HG03280 (cell line): Measurements from ENCODE around the gene CACNA1G.

Experiments
- ATAC-seq: cut with Tn5 transposase; IDR thresholded peaks from one replicate; pipeline ENCODE4 v1.9.1; 2021; ENCODE audit warnings: mild to moderate bottlenecking, moderate library complexity; ENCODE audit not compliant: unreplicated experiment

Gene CACNA1G

DNA sequence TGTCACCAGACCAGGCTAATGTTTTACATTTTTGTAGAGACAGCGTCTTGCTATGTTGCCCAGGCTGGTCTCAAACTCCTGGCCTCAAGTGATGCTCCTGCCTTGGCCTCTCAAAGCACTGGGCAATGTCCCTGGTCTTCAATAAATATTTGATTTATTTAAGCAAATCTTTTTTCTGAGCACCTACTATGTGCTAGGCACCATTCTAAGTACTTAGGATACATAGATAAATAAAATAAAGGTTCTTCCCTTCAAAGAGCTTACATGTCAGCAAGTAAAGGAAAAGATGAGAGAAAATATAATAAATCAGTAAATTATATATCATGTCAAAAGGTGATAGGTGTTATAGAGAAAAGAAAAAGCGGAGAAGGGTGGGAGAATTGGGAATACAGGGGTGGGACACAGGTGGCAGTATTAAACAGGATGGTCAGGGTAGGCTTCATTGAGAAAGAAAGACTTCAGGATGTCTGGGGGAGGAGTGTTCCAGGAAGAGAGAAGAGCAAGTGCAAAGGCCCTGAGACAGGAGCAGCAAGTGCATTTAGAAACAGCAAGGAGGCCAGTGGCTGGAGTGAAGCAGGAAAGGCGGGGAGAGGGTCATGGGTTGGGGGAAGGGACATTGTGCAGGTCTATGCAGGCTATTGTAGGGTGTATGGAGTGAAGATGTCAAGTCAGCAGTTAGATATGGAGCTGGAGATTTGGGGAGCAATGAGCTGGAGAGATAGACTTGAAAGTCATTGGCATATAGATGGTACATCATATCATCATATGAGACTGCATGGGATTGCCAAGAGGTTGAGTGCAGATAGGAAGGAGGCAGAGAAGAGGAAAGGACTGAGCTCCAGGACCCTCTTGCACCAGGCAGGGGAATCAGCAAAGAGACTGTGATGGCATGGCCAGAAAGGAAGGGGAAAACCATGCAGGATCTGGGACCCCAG, 85.5 kb downstream of the CACNA1G start:
- no peak for ATAC-seq

DNA sequence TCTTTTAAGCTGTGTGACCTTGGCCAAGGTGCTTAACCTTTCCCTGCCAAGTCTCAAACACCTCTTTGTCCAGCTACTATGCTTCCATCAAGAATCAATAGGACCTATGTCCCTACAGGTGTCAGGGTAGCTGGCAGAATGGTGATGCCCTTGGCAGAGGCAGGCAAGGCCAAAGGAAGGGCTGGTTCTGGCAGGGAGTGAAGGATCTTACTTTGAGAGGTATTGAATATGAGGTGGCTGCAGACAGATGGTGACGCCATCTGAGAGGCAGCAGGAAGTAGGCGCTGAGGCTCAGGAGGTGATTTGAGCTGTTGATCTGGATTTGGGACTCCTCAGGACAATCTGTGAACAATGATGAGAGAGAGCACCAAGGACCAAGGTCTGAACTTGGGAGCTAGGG, 86.7 kb downstream of the CACNA1G start:
- ATAC-seq, result no peak

DNA sequence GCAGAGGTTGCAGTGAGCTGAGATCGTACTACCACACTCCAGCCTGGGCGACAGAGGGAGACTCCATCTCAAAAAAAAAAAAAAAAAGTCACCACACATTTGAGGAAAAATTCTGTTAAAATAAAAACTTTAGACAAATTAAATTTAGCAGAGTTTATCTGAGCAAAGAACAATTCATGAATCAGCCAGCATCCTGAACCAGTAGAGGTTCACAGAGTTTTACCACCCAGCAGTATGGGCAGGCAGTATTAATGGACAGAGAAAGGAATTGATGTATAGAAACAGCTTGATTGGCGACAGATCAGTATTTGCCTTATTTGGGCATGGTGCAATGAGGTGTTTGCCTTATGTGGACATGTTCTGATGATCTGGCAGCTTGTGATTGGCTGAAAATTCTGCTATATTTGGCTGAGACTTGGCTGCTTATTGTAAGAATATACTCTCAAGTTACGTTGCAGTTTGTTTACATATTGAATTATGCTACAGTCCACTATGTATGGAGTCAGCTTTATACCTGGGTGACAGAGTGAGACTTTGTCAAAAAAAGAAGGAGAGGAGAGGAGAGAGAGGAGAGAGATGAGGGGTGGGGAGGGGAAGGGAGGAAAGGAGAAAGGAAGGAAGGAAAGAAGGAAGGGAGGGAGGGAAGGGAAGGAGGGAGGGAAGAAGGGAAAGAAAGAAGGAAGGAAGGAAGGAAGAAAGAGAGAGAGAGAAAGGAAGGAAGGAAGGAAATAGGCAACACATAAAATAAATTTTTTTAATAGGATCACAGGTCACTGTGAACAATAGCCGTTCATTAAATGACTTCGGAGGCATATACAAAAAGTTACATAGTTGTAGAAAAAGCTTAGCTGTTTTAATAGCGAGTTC, 88.8 kb downstream of the CACNA1G start:
- ATAC-seq, result no peak

DNA sequence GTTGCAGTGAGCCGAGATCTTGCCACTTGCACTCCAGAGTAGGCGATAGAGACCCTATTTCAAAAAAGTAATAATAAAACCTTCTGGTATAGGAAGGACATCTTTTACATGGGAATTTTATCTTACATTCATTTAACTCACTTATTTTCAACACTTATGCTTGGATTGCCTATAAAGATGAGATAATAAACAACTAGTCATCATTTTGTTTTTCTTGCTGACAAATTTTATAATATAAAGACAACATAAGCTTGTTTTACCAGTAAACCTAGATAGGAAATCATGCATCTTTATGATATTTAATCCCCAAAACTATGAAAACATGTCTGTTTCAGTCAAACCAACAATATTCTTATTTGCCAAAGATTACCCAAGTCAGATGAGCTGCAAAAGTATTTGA, 91.1 kb downstream of the CACNA1G start:
- no peak for ATAC-seq

DNA sequence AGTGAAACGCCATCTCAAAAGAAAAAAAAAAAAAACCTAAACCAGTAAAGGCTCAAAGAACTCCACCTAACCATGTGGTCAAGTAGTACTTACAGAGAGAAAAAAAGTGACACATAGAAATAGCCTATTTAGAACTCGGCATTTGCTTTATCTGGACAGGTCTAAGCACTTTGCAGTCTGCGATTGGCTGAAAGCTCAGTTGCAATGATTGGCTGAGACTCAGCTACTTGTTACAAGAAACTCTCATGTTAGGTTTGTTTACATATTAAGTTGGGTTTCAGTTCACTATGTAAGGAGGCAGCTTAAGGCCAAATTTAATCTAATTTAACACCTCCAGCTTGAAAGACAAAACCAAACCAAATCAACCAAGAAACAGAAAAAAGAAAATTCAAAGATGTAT, 93.2 kb downstream of the CACNA1G start:
- no peak for ATAC-seq

DNA sequence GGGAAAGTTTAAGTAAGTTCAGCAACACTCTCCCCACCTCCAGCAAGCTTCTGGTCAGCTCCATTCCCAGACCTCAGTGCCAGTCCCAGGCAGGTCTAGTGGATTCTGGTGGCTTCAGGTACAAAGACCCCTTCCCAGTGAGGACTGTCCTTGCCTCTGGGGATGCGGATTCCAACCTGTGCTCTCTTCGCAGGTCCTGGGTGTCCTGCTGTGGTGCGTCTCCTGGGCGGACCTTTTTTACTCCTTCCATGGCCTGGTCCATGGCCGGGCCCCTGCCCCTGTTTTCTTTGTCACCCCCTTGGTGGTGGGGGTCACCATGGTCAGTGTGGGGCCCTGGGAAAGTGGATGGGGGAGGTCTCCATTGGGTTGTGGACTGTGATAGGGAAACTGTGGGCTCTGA, 96.0 kb downstream of the CACNA1G start:
- ATAC-seq, result no peak

DNA sequence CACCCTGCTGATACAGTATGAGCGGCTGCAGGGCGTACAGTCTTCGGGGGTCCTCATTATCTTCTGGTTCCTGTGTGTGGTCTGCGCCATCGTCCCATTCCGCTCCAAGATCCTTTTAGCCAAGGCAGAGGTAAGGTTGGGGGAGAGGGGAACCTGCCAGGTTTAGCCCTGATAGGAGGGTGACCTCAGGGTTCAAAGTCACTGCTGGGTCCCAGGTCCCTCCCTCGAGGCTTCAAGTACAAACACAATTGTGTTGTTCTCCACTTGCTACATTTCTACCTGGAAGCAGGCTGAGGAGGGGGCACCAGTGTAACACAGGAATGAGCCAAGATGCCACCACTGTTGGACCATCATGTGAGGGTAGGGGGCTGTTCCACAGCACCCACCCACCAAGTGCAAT, 96.5 kb downstream of the CACNA1G start:
- ATAC-seq, result no peak

DNA sequence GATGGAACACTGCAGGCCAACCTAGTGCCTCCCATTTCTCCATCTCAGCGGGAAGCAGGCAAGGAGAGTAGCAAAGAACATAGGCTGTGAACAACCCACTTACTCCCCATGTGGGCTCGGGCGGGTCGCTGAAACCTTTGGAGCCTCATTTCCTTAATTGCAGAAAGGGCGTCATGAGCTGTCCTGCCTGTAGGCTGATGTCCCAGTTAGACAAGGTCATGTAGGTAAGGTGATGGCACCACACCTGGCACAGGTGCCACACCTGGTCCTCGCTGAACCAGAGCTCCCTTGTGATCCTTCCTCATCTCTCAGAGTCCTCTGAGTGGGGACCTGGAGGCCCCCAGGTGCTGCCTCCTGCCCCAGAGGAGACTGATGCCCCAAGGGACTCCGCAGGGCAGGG, 97.1 kb downstream of the CACNA1G start:
- no peak for ATAC-seq

DNA sequence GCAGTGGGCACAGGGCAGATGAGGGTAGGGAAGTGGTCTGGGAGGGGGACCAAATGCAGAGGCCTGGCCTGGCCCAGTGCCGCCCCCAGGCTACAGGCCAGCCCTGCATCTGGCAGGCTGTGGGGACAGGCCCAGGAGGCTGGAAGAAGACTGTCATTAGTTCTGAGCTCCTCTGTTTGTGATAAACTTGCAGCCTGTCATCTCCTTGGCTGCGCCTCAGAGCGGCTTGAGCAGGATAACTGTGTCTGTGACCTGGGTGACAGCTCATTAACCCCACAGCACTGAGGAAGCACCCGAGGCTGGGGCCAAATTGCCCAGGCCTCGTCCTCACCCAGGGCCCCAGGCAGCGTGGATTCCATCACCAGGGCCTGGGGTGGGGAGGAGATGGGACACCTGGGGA, 98.1 kb downstream of the CACNA1G start:
- ATAC-seq, result no peak

DNA sequence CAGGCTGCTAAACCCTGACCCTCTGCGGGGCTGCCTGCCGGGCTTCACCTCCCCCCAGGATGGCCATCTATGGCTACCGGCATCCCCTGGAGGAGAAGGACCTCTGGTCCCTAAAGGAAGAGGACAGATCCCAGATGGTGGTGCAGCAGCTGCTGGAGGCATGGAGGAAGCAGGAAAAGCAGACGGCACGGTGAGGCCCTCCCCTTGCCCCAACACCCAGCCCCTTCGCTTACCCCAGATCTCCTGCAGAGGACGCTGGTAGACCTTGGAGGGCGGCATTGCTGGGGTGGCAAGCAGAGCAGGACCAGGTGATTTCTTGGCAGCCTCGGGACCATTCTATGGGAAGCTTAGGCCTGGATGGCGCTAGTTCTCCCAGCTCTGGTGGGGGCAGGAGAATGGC, 98.7 kb downstream of the CACNA1G start:
- no peak for ATAC-seq

DNA sequence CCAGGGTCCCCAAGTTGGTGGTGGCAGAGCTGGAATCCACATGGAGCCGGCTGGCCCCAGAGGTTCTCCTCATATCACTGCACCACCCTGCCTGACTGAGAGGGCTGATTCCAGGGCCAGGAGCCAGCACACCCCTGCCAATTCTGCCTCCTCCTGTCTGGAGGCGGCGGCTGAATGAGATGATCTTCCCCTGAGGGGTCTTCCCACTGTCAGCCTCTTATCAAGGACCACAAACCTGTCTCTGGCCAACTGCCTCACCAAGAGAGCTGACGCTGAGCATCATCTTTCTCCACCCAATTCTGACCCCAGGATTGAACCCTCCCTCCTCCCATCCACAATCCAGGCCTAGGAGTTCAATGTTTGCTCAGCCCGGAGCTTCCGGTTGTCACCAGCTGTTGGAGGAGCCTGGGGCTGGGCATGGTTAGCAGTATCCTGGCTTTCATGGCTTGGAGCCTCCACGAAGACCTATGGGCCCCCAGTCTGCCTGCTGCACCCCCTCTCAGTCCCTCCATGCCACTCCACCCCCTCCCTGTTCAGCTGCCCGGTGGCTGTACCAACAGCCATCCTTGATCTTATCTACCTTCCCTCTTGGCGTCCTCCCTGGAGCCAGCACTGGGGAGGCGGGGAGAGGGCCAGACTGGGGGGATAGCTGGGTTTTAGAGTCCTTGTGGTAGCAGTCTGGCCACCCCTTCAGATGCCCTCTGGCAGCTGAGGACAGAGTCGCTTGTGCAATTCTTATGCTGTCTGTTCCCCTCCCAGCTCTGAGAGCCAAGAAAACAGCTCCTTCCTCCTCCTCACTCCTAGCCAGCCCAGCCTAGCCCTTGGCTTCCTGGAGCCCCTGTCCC, 99.7 kb downstream of the CACNA1G start:
- no peak for ATAC-seq

DNA sequence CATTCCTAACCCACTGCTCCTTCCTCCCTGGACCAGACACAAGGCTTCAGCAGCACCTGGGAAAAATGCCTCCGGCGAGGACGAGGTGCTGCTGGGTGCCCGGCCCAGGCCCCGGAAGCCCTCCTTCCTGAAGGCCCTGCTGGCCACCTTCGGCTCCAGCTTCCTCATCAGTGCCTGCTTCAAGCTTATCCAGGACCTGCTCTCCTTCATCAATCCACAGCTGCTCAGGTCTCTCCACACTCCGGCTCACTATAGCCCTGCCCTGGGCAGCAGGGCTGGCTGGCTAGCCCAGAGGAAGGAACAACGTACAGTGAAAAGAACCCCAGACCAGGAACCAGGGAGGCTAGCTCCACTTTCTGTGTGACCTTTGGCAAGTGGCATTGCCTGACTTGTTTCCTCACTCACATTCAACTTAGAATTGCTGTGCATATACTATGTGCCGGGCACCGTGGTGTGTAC, 100.4 kb downstream of the CACNA1G start:
- ATAC-seq, result no peak

DNA sequence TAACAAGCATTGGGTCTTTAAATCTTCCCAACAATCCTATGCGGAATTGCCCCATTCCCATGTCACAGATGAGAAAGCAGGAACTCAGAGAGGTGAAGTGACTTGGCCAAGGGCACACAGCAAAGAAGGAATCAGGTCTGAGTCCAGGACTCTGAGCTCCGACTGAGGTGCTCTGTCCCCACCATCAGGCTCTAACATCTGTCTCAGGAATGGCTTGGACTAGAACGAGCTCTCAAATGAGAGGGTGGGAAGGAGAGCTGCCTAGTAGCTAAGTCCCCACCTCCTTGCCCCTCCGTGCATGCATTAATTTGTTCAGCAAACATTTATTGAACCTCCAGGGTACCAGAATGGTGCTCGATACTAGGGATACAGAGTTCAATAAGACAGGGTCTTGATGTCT, 100.8 kb downstream of the CACNA1G start:
- no peak for ATAC-seq

DNA sequence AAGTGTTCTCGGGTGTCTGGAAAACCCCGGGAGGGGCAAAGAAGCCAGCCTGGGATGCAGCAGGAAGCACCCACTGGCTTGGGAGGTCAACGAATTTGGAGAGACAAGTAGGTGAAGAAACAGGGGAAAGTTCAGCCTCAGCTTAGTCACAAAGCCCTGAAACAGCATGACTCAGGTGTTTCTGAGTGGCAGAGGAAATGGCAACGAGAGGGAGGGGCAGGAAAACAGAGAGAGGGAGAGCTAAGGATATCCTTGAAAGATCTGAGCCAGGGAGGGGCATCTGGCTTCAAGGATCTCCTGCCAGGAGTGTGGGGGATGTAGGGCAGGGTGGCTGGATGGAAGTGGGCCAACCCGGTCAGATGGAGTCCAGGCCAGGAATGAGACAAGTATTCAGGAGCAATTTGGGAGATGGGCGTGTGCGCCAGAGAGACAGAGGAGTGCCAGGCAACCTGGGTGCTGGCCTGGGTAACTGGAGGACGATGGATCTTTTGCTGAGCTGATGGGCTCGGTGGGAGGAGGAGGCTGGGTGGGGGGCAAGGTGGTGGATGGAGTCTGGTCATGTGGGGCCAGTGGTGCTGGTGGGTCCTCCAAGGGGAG, 101.4 kb downstream of the CACNA1G start:
- no peak for ATAC-seq

DNA sequence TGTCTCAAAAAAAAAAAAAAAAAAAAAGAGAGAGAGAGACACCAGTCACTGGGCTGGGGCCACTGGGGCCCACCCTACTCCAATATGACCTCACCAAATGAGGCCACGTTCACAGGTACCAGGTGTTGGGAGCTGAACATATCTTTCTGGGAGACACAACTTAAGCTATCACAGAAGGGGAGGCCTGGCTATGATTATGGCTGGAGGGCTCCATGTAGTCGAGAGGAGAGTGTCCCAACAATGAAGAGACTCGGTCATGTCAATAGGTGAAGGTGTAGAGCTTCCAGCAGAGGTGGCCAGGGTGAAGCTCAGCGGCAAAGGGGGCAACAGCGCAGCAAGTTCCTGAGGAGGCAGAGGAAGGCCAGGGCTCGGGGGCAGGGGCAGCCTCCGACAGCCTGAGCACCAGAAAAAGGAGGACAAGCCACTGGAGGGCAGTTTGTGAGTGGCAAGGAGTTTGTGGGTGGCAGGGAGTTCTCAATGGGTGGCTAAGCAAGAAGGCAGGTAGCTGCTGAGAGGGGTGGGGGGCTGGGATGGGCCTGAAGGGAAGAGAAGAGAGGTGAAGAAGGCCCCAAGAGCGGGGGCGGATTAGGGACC, 102.2 kb downstream of the CACNA1G start:
- no peak for ATAC-seq

DNA sequence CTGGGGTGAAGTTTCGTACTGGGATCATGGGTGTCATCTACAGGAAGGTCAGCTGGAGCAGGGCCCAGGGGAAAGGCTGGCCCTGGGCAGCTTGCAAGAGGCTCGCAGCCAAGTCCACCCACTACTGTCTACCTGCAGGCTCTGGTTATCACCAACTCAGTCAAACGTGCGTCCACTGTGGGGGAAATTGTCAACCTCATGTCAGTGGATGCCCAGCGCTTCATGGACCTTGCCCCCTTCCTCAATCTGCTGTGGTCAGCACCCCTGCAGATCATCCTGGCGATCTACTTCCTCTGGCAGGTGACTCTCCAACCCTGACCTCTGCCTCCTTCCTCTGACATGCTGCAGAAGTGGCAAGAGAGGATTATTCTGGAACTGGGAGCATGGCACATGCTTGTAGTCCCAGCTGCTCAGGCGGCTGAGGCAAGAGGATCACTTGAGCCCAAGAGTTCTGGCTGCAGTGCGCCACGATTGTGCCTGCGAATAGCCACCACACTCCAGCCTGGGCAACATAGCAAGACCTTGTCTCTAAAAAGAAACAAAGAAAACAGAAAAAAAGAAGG, 103.4 kb downstream of the CACNA1G start:
- no peak for ATAC-seq

DNA sequence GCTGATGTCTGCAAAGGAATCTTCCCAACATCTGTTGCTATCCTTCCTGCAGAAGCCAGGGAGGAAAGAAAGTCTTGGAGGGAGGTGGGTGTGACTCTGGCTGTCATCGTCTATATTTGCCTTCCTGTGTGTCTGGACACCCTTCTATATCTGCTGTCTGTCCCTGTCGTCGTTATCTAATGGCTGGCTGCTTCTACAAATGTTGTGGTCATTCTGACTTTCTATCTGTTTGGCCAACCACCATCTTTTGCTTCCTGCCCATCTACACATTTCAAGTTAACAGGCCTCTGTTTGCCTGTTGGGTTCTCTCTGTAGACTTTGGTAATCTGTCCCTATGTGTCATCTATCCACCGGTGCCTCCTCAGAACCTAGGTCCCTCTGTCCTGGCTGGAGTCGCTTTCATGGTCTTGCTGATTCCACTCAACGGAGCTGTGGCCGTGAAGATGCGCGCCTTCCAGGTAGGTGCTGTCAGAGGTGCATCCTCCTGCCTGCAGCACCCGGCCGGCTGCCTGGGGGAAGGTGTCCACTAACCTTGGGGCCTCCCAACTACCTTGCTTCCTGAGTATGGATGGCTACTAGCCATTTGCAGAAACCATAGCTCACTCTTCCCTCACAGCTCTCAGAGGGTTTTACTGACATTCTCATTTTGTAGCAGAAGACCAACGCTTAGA, 104.4 kb downstream of the CACNA1G start:
- no peak for ATAC-seq

DNA sequence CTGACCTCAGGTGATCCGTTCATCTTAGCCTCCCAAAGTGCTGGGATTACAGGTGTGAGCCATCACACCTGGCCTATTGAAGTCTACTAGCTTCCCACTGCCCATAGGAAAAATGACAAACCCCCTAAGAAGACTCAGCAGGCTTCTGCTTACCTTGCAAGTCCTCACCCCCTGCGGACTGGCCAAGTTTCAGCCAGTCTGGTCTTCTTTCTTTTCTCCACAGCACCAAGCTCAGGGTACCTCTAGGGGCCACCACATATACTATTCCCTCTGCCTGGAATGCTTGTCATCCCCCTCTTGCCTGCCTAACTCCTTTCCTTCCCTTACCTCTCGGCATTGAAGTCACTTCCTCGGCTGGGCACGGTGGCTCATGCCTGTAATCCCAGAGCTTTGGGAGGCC, 105.3 kb downstream of the CACNA1G start:
- no peak for ATAC-seq

DNA sequence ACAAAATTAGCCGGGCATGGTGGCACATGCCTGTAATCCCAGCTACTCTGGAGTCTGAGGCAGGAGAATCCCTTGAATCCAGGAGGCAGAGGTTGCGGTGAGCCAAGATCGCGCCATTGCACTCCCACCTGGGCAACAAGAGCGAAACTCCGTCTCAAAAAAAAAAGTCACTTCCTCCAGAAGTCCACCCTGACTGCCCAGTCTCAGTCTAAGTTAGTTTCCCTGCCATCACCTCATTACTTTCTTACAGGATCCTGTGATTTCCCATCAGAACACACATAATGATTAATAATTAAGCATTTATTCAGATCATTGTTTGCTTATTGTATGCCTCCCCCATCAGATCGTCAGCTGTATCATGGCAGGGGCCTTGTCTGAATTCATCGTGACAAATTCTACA, 105.8 kb downstream of the CACNA1G start:
- no peak for ATAC-seq
